ENCODE data around the gene MED22. TPM values are rescaled to one million over a fixed set of nuclear protein-coding genes. Genes with fewer than 3 reads are reported as not detected.
A peak's percentile ranks its signal among the peaks of the same experiment; 100 is the strongest.

The MED22 gene
- total RNA-seq, 1 donor from 2014 or later: 37.9 TPM

DNA sequence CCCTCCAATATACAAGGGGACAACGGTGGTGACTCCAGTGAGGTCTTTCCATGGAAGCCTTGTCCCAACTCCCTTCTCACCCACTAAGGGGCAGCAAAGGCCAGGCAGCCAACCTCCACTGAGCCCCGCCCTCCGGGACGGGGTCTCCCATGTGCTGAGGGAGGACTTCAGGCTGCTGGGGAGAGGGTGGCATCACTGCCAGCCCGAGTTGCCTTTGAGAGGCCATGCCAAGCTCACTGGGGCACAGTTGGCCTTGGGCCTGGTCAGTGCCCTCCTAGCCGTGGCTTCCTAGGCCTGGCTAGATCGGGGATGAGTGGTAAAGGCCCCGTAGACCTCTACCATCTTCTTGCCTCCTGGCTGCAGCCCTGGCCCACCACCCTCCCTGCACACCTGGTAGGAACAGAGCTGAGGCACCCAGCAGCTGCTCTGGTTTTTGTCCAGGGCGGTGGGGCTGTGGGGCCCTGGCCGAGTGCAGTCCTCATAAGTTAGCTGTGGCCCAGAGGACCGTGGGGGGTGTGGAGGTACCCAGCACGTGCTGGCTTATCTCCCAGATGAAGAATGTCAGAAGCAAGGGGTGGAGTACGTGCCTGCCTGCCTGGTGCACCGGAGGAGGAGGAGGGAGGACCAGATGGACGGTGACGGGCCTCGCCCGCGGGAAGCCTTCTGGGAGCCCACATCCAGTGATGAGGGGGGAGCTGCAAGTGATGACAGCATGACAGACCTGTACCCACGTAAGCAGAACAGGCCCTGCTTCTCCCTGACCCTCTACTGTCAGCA is 11.7 kb upstream of the MED22 start:
- Mint-ChIP-seq H3K4me1 (ENCODE audit: low read depth) (peaks cover 41% of the 10 kb centered on the region), H3K27me3 (ENCODE audit: insufficient read depth) (no peaks in the 10 kb centered on the region), H3K36me3 (ENCODE audit: low read depth) (peaks cover 36% of the 10 kb centered on the region), H3K4me3 (peak overlapping the region; percentile 31), H3K27ac (no peak overlapping the region), H3K9me3 (no peaks in the 10 kb centered on the region)
- intact Hi-C loops (cut with micrococcal nuclease): no loop called here
- no peak for DNase-seq (ENCODE audit: low spot score)

DNA sequence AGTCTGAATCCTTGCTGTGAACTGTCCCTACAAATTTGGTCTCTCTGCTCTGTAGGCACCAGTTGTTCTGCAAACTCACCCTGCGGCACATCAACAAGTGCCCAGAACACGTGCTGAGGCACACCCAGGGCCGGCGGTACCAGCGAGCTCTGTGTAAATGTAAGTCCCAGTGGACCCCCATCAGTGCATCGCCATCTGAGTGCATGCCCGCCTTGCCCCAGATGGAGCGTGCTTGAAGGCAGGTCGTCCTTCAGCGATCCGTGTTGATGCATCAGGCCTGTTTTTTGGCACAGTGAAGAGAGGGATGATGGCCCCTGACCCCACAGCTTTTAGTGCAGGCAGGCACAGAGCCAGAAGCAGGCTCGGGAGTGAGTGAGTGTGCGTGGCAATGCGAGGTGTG is 9.7 kb upstream of the MED22 start:
- H3K27ac Mint-ChIP-seq: peak overlapping the region; percentile 40
- DNase-seq (ENCODE audit: low spot score): no peak
- no peaks in the 10 kb centered on the region for H3K9me3 Mint-ChIP-seq
- H3K27me3 Mint-ChIP-seq (ENCODE audit: insufficient read depth): no peaks in the 10 kb centered on the region
- intact Hi-C loops (cut with micrococcal nuclease): no loop called here
- peak overlapping the region; percentile 83 for H3K4me3 Mint-ChIP-seq
- H3K36me3 Mint-ChIP-seq (ENCODE audit: low read depth): peaks cover 30% of the 10 kb centered on the region
- H3K4me1 Mint-ChIP-seq (ENCODE audit: low read depth): peaks cover 43% of the 10 kb centered on the region

DNA sequence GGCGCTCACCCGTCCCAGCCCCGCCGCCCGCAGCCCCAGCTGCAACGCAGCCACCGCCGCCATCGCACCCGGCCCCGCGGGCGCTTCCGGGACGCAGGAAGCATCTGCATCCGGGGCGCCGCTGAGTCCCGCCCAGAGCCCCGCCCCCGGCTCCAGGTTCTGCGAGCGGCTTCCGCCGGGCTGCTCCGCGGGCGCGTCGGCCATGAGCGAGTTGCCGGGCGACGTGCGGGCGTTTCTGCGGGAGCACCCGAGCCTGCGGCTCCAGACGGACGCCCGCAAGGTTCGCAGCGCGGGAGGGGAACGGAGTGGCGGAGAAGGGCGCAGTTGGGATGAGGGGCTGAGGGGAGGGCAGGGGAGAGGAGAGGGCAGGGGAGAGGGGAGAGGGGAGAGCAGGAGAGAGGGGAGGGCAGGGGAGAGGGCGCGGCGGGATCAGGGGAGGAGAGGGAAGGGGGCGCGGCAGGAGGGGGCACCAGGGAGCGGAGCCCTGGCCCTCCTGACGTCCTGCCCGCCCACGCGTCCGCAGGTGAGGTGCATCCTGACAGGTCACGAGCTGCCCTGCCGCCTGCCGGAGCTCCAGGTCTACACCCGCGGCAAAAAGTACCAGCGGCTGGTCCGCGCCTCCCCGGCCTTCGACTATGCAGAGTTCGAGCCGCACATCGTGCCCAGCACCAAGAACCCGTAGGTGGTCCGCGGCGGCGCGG is 8.6 kb upstream of the MED22 start, which contains the start of the genes SURF1 and SURF2:
Gene SURF1 (minus strand): TSS at position 97 of the 701 bp plus-strand sequence. CDS start 34 bp downstream, at position 63.
Gene SURF2 (plus strand): TSS at position 160 of the 701 bp plus-strand sequence. CDS start 43 bp downstream, at position 203.
- Mint-ChIP-seq H3K36me3 (ENCODE audit: low read depth) (peaks cover 33% of the 10 kb centered on the region), H3K4me1 (ENCODE audit: low read depth) (peaks cover 37% of the 10 kb centered on the region), H3K9me3 (no peaks in the 10 kb centered on the region)

DNA sequence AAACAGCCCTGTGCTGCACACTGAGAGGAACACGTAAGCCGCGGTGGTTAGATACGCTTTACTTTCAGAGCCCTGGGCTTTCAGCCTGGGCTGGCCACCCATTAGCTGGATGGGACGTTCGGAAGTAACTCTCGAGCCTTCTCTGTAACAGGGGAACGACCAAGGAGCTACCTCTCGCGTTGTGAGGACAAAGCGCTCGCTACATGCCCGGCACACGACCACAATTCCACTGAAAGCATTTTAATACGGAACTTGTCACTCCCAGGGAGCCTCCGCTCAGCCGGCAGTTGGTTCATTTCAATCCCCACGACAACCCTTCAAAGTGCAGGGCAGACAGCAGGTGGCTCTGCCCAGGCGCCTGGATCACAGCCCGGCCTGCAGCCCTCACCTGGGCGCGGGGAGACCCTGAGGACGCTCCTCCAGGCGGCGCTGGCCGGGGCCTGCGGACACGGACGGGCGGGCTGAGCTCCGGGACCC is 8.0 kb upstream of the MED22 start:
- Mint-ChIP-seq H3K27me3 (ENCODE audit: insufficient read depth) (no peaks in the 10 kb centered on the region), H3K27ac (peak overlapping the region; percentile 79), H3K9me3 (no peaks in the 10 kb centered on the region), H3K36me3 (ENCODE audit: low read depth) (peaks cover 33% of the 10 kb centered on the region), H3K4me1 (ENCODE audit: low read depth) (peaks cover 31% of the 10 kb centered on the region), H3K4me3 (peak overlapping the region; percentile 90)
- intact Hi-C loops (cut with micrococcal nuclease): loop anchor here (1.0 kb wide), 3 partner anchors 8 to 62 kb away; partner anchors contain the start of genes MED22, REXO4 and RPL7A
- DNase-seq (ENCODE audit: low spot score): no peak

More for the DNA sequence above, 8.6 kb upstream of the MED22 start, which contains the start of the genes SURF1 and SURF2:
- intact Hi-C loops (cut with micrococcal nuclease): loop anchor here (1.0 kb wide), 3 partner anchors 8 to 62 kb away; partner anchors contain the start of genes MED22, REXO4 and RPL7A
- Mint-ChIP-seq H3K27ac (peak within 1 kb of the TSS; percentile 79), H3K4me3 (peak within 1 kb of the TSS; percentile 90), H3K27me3 (ENCODE audit: insufficient read depth) (no peaks in the 10 kb centered on the region)
- DNase-seq (ENCODE audit: low spot score): peak; percentile 88

DNA sequence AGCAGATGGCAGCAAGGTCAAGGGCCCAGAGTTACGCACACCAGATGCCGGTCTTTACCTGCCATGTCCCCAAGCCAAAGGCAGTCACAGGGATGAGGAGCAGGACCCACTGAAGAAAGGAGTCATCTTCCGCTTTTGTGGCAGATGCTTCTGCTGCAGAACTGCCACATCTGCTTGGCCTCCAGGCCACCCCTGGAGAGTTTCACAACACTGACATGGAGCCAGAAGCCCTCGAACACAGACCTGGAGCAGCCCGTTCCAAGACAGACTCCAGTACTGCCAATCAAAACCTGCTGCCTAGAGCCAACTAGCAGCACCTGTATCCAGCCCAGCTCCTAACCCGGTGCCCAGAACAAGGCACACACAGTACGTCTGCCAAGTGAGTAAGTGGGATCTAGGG is 6.8 kb upstream of the MED22 start:
- Mint-ChIP-seq H3K9me3 (no peaks in the 10 kb centered on the region), H3K4me1 (ENCODE audit: low read depth) (peaks cover 37% of the 10 kb centered on the region), H3K27ac (no peak overlapping the region), H3K4me3 (peak overlapping the region; percentile 90), H3K36me3 (ENCODE audit: low read depth) (peaks cover 42% of the 10 kb centered on the region), H3K27me3 (ENCODE audit: insufficient read depth) (no peaks in the 10 kb centered on the region)
- DNase-seq (ENCODE audit: low spot score): no peak
- intact Hi-C loops (cut with micrococcal nuclease): no loop called here

DNA sequence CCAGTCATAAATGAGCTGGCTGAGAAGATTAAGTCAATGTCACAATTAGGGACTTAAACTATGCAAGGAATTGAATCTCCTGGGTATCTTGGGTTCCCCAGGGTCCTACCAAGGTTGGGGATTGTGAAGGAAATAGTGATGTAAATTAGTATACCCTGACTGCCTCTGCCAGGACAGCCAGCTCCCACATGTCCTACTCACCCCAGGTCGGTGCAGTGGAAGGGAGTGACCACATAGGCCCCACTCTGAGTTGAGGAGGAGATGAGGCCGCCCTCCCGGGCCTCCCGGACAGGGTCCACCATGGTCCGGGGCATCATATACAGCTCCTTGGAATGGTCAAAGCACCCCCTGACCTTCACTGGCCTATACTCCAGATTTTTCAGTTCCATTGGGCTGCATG is 5.6 kb upstream of the MED22 start:
- intact Hi-C loops (cut with micrococcal nuclease): no loop called here
- Mint-ChIP-seq H3K27ac (peak overlapping the region; percentile 35), H3K4me1 (ENCODE audit: low read depth) (peaks cover 42% of the 10 kb centered on the region)

DNA sequence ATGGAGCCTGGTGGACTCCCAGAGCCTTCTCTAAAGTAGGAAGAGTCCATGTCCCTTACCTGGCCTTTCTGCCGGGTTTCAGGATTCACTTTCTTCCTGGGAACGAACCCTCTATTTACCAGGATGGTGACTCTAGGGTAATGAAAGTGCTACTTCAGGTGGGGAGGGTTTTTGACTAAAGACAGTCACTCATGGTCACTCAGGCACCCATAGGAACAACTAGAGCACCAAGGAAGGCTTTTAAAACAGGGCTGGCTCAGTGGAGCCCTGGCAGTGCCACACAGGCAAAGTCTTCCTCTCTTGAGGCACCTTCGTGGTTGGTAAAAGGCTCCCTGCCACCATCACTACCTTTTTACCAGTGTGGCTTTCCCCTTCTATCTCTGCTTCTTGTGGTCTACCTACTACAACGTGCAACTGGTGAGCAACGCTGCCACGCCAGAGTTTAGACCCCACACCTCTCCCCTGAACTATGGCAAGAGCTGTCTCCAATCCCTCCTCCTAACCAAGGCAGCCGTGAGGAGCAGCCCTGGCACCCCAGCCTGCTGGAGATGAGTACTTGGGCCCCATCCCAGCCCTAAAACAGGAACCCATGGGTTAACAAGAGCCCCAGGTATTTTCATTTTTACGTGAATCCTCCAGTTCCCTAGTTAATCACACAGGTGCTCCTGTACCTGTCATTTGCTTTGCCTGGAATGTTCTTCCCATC is 4.9 kb upstream of the MED22 start:
- no peak for DNase-seq (ENCODE audit: low spot score)
- intact Hi-C loops (cut with micrococcal nuclease): no loop called here
- H3K9me3 Mint-ChIP-seq: no peaks in the 10 kb centered on the region
- peaks cover 54% of the 10 kb centered on the region for H3K36me3 Mint-ChIP-seq (ENCODE audit: low read depth)
- peaks cover 2% of the 10 kb centered on the region for H3K27me3 Mint-ChIP-seq (ENCODE audit: insufficient read depth)
- peaks cover 36% of the 10 kb centered on the region for H3K4me1 Mint-ChIP-seq (ENCODE audit: low read depth)
- H3K27ac Mint-ChIP-seq: no peak overlapping the region
- H3K4me3 Mint-ChIP-seq: no peak overlapping the region

More for the DNA sequence above, 5.6 kb upstream of the MED22 start:
- Mint-ChIP-seq H3K9me3 (no peaks in the 10 kb centered on the region), H3K4me3 (no peak overlapping the region), H3K27me3 (ENCODE audit: insufficient read depth) (no peaks in the 10 kb centered on the region), H3K36me3 (ENCODE audit: low read depth) (peaks cover 51% of the 10 kb centered on the region)
- DNase-seq (ENCODE audit: low spot score): no peak

DNA sequence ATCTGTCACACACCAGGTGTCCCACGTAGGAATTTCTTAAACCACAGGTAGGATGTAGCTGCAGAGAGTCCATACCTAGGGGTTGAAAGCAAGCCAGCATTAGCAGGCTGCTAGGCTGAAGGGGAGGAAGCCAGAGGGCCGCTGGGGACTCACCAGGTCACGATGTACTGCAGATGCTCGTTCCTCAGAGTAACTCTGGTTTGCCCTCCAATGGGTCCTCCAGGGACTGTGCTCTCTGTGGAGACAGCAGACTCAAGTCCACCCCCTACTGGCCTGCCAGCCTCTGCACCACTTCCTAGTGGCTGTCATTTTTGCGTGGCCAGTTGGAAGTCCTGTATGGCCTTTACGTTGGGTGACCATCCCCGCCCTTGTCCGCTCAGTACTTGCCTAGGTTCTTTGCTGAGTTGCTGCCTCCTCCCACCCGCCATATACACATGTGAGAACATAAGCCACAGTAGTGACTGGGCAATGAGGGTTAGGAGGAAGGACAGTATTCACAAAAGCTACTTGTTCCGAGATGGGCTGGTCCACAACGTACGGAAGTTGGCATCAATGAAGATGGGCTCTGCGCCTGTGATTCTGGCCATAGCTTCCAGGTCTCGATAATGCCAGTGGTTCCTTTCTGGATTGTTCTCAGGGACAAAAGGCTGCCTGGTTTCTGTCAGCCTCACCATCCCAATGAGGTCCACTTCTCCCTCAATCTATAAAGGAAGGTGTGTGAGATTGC is 4.1 kb upstream of the MED22 start:
- H3K4me3 Mint-ChIP-seq: peak overlapping the region; percentile 19
- peaks cover 54% of the 10 kb centered on the region for H3K36me3 Mint-ChIP-seq (ENCODE audit: low read depth)
- peaks cover 31% of the 10 kb centered on the region for H3K4me1 Mint-ChIP-seq (ENCODE audit: low read depth)
- no peak for DNase-seq (ENCODE audit: low spot score)
- H3K27me3 Mint-ChIP-seq (ENCODE audit: insufficient read depth): peaks cover 2% of the 10 kb centered on the region
- H3K9me3 Mint-ChIP-seq: no peaks in the 10 kb centered on the region
- intact Hi-C loops (cut with micrococcal nuclease): no loop called here
- H3K27ac Mint-ChIP-seq: no peak overlapping the region

DNA sequence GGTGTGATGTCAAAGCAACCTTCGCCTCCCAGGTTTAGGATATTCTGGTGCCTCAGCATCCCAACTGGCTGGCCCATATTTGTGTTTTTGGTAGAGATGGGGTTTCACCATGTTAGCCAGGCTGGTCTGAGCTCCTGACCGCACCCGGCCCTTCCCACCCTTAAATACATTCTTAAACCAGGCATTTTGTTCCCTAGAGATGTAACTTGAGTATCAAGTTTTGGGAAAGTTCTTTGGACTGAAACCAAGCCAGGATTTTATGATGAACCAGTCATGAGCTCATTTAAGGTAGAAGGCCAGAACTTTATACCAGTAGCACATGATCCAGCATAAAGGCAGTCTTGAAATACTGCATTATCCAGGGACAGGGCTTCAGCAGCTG is 3.6 kb upstream of the MED22 start:
- Mint-ChIP-seq H3K9me3 (no peaks in the 10 kb centered on the region), H3K4me1 (ENCODE audit: low read depth) (peaks cover 37% of the 10 kb centered on the region), H3K27me3 (ENCODE audit: insufficient read depth) (peaks cover 2% of the 10 kb centered on the region), H3K27ac (no peak overlapping the region), H3K36me3 (ENCODE audit: low read depth) (peaks cover 58% of the 10 kb centered on the region), H3K4me3 (peak overlapping the region; percentile 19)
- DNase-seq (ENCODE audit: low spot score): no peak
- intact Hi-C loops (cut with micrococcal nuclease): no loop called here

DNA sequence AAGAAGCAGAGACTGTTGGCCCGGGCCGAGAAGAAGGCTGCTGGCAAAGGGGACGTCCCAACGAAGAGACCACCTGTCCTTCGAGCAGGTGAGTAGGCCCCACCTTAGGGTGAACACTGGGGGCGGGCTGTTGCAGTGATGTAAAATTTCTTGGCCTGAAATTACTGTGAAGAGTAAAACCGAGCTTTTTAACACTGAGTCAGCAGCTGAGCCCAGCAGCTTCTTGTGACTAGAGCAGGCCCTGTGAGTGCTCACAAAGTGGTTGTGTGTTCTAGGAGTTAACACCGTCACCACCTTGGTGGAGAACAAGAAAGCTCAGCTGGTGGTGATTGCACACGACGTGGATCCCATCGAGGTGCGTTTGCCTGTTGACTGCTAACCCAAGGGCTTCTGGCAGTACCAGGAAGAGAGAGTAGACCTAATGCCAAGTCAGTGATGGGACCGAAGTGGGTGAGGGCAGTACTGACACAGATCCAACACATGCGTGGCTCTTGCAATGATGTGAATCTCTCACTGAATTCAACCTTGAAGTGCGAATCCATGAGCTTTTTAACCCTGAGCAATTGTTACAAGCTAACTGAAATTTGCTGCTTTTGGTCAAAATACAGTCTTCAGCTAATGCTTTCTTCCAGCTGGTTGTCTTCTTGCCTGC is 2.2 kb upstream of the MED22 start:
- Mint-ChIP-seq H3K27ac (peak overlapping the region; percentile 29), H3K4me1 (ENCODE audit: low read depth) (peaks cover 43% of the 10 kb centered on the region), H3K9me3 (no peaks in the 10 kb centered on the region), H3K4me3 (peak overlapping the region; percentile 93), H3K27me3 (ENCODE audit: insufficient read depth) (peaks cover 2% of the 10 kb centered on the region), H3K36me3 (ENCODE audit: low read depth) (peaks cover 58% of the 10 kb centered on the region)
- intact Hi-C loops (cut with micrococcal nuclease): loop anchor here (2.0 to 10.0 kb wide), 4 partner anchors 137 to 995 kb away; partner anchors contain the start of genes RNU6ATAC and SETX
- no peak for DNase-seq (ENCODE audit: low spot score)

DNA sequence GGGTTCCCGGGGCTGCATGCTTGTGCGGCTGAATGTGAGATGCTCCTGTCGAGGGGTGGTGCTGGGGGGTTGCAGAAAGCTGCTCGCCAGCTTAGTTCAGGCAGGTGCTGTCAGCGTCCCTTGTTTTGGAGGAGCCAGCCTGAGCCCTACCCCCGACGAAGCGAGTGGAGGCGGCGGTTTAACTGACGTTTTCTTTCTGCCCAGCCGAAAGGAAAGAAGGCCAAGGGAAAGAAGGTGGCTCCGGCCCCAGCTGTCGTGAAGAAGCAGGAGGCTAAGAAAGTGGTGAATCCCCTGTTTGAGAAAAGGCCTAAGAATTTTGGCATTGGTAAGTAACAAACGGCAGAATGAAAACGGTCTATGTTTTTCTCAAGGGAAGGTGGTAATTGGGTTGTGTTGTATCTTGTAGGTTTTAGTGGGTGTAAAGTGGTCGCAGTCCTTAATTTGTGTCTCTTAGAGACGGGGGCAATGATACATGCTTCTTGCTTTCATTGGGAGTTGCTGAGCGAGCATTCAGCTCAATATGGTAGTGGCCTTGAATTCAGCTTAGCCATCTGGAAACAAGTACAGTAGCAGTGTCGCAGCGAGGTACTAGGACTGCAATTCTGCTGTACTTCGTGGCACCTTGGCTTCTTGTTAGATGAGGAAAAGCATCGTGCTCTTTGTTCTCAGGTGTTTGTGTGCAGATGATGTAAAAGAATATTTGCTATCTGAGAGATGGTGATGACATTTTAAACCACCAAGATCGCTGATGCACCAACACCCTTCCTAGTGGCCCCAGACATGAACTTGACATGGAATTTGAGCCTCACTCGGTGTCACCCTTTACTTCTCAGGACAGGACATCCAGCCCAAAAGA is 1.0 kb upstream of the MED22 start:
- no peak for DNase-seq (ENCODE audit: low spot score)
- intact Hi-C loops (cut with micrococcal nuclease): loop anchor here (1.0 to 10.0 kb wide), 8 partner anchors 7 to 994 kb away; partner anchors contain the start of genes RNU6ATAC, SETX, STKLD1 and SURF1
- peaks cover 36% of the 10 kb centered on the region for H3K4me1 Mint-ChIP-seq (ENCODE audit: low read depth)
- H3K4me3 Mint-ChIP-seq: peak overlapping the region; percentile 93
- peak overlapping the region; percentile 99 for H3K27ac Mint-ChIP-seq
- H3K27me3 Mint-ChIP-seq (ENCODE audit: insufficient read depth): peaks cover 2% of the 10 kb centered on the region
- peaks cover 58% of the 10 kb centered on the region for H3K36me3 Mint-ChIP-seq (ENCODE audit: low read depth)
- no peaks in the 10 kb centered on the region for H3K9me3 Mint-ChIP-seq

All from activated T-helper 1 cell treated with anti-CD3 and anti-CD28 coated beads, Interleukin-12 subunit alpha, Interleukin-12 subunit beta, Interleukin-2, Interleukin-4 antibody, amounts not matched to agents 30 ng/mL and 10 ng/mL and 1 ng/mL, durations not matched to agents 14 hours and 24 hours and 36 hours (primary cell).